ENCODE results near the gene STKLD1.
"Not testable (repeated sequence)": the region's sequence is repeated elsewhere in the genome, so short reads cannot be mapped to it uniquely, and the experiment has no call there.

The STKLD1 gene

GRCh38 chr9:133375724-133376654, at the start of gene STKLD1, which contains the start of gene SURF4:
STKLD1 (plus strand) TSS chr9:133376366; CDS start chr9:133376474, 108 bp downstream.
SURF4 (minus strand) TSS chr9:133376060; CDS start chr9:133375969, 91 bp downstream.
- DNase-seq, result peak; percentile 97

- DNase-seq, result not testable (repeated sequence)
These were observed 49.1 kb upstream of the STKLD1 start for GRCh38 chr9:133327021-133327420.

DNA sequence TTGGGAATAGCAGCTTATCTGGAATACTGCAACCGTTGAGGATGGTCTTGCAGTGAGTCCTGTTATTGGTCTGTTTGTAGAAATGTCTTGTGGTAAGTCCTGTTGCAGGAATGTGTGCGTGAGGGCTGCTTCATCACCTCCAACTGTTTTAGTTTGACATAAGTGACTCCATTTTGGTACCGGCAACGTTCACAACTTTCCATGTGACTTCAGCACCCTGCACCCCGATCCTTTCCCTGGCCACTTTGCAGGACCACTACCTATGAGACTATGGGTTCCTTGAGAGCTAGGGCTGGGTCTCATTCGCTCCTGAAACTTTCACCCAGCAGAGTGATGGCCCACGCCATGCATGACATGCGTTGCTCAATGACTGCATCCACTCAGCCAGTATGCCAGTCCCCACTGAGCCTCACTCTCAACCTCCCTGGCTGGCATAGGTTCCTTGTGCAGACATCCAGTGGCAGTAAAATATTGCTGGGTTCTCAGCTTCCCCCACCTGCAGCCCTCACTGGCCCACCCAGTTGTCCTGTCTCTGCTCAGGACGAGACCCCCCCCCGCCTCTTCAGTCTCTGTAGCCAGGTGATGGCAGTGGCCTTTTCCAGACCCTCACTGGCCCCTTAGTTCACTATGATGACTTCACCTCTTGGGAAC, 48.2 kb upstream of the STKLD1 start:
- no peak for DNase-seq

DNA sequence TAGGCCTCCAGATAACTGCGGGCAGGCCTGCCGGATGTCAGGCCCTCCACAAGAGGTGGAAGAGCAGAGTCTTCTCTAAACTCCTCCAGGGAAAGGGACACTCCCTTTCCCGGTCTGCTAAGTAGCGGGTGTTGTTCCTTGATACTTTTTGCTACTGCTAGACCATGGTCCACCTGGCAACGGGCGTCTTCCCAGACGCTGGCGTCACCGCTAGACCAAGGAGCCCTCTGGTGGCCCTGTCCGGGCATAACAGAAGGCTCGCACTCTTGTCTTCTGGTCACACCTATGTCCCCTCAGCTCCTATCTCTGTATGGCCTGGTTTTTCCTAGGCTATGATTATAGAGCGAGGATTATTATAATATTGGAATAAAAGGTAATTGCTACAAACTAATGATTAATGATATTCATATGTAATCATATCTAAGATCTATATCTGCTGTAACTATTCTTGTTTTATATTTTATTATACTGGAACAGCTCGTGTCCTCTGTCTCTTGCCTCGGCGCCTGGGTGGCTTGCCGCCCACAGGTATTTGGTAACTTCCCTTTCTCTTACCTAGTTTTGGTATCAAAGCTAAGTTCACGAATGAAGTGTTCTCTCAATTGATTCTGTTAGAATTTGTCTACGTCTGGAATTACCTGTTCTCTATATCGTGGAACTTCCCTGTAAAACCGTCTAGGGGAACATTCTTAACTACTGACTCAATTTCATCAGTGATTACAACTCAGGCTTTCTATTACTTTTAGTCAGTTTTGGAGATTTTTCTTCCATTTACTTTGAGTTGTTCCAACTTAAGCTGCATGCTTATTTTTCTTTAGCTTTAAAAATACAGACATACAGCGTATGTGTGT, 46.6 kb upstream of the STKLD1 start:
- DNase-seq, result peak; percentile 54

- DNase-seq, result no peak
These were observed 44.9 kb upstream of the STKLD1 start for GRCh38 chr9:133331221-133331620.

- no peak for DNase-seq
These were observed 44.4 kb upstream of the STKLD1 start for GRCh38 chr9:133331641-133332380.

DNA sequence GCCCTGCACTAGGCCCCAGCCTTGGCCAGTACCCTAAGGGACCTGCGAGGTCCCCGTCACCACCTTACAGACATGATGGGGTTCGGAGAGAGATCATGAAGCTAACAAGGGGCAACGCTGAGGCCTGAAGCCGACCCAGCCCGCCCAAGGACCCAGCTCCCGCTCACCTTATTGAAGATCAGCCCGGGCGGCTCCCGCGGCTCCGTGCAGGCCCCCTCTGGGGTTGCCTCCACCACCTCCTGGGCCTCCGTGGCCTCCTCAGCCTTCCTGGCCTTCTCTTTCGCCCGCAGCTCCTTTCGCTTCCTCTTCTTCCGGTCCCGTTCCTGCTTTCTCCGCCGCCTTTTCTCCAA, 43.8 kb upstream of the STKLD1 start:
- no peak for DNase-seq

DNA sequence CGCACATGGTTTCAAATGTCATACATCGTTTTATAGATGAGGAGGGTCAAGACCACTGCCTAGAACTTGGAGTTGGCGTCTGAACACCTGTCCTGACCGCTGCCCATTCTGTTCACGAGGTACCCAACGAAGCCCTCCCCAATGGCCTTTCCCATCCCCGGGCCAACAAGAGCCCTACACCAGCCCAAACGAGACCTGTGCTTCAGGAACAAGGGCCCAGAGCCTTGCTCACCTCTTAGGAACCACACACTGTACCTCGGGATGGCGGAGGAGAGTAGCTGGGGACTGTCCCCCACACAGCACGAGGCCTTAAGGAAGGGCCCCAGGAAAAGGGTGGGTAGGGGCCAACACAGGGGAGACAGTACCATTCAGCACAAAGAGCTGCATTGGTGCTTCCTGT, 43.2 kb upstream of the STKLD1 start:
- DNase-seq, result no peak

DNA sequence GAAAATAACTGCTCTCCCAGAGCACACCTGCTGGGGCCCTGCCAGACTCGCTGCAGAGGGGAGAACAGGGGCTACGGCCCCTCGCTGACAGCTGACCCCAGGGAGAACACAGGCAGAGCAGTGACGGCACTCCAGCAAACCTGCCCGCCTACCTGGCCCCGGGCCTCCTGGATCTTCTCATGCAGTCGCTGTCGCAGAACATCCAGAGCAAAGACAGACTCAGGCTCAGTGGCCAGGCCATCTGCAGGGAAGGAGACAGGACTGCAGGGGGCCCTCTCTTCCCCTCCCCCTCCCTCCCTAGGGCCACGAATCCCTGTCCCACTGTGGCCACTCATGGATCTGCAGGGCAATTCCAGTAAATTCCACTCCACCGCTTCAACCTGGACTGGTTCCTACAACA, 42.6 kb upstream of the STKLD1 start:
- no peak for DNase-seq

DNA sequence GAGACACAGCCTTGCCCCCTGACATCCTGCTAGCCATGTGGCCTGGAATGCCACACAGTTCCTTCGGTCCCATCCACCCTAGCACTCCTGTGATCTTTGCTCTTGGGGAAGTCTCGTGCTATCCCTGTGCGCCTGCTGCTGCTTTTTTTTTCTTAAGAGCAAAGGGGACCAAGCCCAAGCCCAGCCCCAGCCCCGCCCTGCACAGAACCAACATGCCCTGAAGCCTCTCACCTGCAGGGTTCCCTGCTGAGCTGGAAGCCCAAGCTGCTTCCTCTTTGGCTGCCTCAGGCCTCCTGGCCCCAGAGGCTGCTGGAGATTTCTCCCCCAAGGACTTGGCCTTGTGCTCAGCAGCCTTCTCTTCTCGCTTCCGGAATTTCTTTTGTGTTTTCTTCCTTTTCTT, 42.0 kb upstream of the STKLD1 start:
- no peak for DNase-seq

- DNase-seq, result not testable (repeated sequence)
These were observed 41.3 kb upstream of the STKLD1 start for GRCh38 chr9:133334888-133335287.

DNA sequence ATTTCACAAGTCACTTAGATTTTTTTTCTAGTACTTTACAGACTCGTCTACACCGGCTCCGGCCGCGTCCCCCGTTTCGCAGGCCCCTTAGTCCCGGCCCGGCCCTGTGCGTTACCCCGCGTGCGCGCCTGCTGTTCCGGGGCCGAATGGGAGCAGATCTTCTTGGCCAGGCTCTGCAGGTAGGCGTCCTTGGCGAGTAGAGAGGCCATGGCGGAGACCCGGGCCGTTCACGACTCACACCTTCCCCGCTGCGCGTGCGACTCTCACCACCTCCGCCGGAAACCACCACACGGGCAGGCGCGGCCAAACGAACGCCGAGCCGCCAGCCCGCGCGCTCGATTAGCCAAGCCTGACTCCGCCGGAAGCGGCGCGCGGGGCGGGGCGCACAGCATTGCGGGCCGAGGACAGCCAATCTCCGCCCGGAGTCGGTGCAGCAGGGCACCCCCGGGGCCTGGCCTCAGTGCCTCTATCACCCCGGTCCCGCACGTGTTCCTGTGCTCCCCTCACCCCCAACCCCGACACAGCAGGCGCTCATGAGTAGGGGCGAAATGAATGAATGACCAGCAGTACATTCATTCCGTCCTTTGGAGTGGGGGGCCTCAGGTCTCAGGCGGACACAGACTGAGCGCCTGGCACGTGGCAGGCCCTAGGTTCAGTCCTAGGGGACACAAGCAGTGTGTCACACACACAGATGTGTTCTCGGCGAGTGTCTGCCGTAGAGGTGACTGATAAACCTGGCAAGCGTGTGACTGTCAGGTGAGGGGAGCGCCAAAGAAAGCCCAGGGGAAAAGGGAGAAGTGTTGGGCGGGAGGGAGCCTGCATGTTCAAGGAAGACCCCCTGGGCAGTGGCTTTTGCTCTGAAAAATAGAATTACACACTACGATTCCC, 40.0 kb upstream of the STKLD1 start, which contains the start of gene SURF6:
SURF6 (minus strand) TSS at position 265 of the 888 bp plus-strand sequence; CDS start at position 209, 56 bp downstream.
- DNase-seq, result peak; percentile 93

- no peak for DNase-seq
These were observed 36.5 kb upstream of the STKLD1 start for GRCh38 chr9:133339641-133340040.

GRCh38 chr9:133340256-133340655, 35.9 kb upstream of the STKLD1 start:
- no peak for DNase-seq

DNA sequence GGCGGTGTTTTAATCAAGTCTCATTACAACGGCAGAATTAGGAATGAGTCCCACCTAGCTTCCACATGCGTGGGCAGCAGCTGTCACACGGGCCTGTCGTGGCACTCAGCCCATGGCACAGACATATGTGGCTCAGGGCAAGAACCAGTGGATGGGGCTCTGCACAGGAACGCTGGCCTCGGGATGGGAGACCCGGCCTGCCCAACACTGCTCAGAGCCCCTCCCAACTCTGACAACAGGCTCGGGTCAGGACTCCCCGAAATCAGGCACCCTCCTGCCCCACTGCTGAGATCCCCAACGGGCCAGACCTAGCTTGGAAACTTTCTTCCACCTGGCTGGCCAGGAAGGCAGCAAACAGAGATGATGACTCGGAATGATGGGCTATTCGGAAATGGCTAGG, 35.2 kb upstream of the STKLD1 start:
- DNase-seq, result no peak

GRCh38 chr9:133341369-133342068, 34.6 kb upstream of the STKLD1 start:
- DNase-seq, result no peak

- peak; percentile 12 for DNase-seq
These were observed 34.1 kb upstream of the STKLD1 start for GRCh38 chr9:133342069-133342406.

GRCh38 chr9:133342570-133342969, 33.6 kb upstream of the STKLD1 start:
- DNase-seq, result peak; percentile 17

GRCh38 chr9:133344071-133344470, 32.1 kb upstream of the STKLD1 start:
- DNase-seq, result no peak

DNA sequence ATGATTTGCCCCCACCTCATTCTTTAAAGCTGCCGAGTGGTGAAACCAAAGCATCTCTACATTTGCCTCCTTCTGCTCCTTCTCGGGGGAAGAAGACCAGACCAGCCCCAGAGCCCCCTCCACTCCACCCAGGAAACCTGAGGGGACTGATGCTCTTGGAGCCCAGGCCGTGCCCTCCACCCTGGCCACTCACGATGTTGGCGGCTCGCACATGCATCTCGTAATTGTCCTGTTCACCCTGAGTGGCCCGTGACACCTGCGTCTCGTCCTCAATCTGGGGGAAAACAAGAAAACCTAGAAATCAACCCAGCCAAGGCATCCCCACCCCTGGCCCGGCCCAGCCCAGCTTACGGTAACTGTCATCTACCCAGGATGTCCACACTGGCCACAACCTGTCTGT, 31.2 kb upstream of the STKLD1 start:
- DNase-seq, result no peak

DNA sequence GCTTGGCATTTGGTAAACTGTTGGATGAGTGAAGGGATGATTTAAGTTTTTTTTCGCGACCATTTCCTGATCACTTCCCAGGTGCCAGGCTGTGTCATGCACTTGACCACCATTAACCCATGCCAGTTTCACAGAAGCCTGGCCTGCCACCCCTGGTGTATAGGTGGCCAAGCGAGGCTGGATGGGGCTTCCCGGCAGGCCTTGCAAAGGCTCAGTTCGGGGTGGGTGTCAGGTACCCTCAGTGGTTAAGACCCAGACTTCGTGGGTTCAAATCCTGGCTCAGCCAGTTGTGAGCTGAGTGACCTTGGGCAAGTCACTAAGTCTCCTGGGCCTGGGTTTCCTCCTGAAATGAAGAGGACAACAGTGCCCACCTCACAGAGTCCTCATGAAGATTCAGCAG, 30.6 kb upstream of the STKLD1 start:
- no peak for DNase-seq
